ENCODE data around the gene UBE2G2. TPM values are rescaled to one million over a fixed set of nuclear protein-coding genes. Genes with fewer than 3 reads are reported as not detected.

The UBE2G2 gene
- total and polyA plus RNA-seq, 7 donors, result 39.0 to 93.8 (median 72.8) TPM

DNA sequence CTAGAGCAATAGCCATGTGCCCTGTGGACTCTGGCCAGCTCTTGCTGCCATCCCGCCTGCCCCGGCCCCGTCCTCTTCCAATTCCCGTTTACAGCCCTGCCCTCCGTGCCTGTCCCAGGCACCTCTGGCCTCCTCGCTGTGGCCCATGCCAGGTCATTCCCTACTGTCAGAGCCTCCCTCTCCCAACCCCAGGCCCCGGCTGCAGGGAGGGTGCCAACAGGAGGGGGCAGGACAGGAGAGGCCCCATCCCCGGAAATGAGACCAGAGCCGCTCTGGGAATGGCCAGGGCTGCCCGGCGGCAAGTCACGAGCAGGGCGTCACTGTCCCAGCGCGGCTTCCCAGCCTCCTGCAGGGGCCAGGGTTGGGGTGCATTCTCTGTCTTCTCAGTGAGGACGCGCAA, 66.8 kb downstream of the UBE2G2 start:
- Histone ChIP-seq H3K9me3 (peaks cover 15% of the 10 kb centered on the region), H3K4me3 (no peak overlapping the region), H3K36me3 (ENCODE audit: insufficient read depth in 1 of 2, low read depth in 1 of 2) (no peaks in the 10 kb centered on the region), H3K27ac (no peak overlapping the region), H3K4me1 (no peaks in the 10 kb centered on the region), H3K27me3 (ENCODE audit: insufficient read depth in 3 of 3, low read length in 2 of 3) (peaks cover 0 to 19% (median 7%) of the 10 kb centered on the region in 3 donors)
- TF ChIP-seq, protein P1, sequence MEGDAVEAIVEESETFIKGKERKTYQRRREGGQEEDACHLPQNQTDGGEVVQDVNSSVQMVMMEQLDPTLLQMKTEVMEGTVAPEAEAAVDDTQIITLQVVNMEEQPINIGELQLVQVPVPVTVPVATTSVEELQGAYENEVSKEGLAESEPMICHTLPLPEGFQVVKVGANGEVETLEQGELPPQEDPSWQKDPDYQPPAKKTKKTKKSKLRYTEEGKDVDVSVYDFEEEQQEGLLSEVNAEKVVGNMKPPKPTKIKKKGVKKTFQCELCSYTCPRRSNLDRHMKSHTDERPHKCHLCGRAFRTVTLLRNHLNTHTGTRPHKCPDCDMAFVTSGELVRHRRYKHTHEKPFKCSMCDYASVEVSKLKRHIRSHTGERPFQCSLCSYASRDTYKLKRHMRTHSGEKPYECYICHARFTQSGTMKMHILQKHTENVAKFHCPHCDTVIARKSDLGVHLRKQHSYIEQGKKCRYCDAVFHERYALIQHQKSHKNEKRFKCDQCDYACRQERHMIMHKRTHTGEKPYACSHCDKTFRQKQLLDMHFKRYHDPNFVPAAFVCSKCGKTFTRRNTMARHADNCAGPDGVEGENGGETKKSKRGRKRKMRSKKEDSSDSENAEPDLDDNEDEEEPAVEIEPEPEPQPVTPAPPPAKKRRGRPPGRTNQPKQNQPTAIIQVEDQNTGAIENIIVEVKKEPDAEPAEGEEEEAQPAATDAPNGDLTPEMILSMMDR (IDR thresholded peaks at IDR 0.05), result no peak
- DNase-seq (no peak), ATAC-seq (no peak)
- intact Hi-C loops (cut with DNase I), result no loop called here
- 92 to 96% (median 92%) methylated on average over 17 of the region's 17 CpGs for WGBS, 3 donors

- TF ChIP-seq, protein P1 (IDR thresholded peaks at IDR 0.05), result no peak
- ATAC-seq (no peak), DNase-seq (no peak)
- Histone ChIP-seq H3K4me1 (no peaks in the 10 kb centered on the region), H3K27ac (no peak overlapping the region), H3K9me3 (peaks cover 15% of the 10 kb centered on the region), H3K27me3 (ENCODE audit: insufficient read depth in 3 of 3, low read length in 2 of 3) (peaks cover 0 to 16% (median 5%) of the 10 kb centered on the region in 3 donors), H3K36me3 (ENCODE audit: insufficient read depth in 1 of 2, low read depth in 1 of 2) (no peaks in the 10 kb centered on the region), H3K4me3 (no peak overlapping the region)
- intact Hi-C loops (cut with DNase I), result no loop called here
- WGBS, 3 donors, result 68 to 80% (median 78%) methylated on average over 21 of the region's 21 CpGs
Observed at GRCh38 chr21:44734026-44734745, 67.4 kb downstream of the UBE2G2 start.

DNA sequence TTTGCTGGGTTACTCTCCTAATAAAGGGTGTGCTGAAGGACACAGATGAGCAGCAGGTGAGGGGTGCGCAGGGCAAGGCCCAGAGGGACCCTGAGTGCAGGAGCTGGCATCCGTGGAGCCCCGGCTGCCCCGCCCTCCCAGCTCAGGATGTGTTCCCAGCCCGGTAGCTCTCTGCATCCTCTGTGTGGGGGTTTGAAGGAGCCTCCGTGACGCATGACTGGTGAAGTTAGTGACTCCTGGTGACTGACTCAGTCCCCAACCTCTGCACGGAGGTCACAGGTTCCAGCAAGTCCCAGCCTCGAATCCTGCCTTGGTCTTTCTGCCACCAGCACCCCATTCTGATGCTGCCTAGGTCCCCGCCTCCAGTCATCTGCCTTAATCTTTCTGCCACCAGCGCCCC, 68.7 kb downstream of the UBE2G2 start:
- peaks cover 0 to 16% (median 5%) of the 10 kb centered on the region in 3 donors for H3K27me3 ChIP-seq (ENCODE audit: insufficient read depth in 3 of 3, low read length in 2 of 3)
- TF ChIP-seq, protein P1 (IDR thresholded peaks at IDR 0.05), result no peak
- H3K4me1 ChIP-seq, result no peaks in the 10 kb centered on the region
- DNase-seq, result no peak
- H3K36me3 ChIP-seq (ENCODE audit: insufficient read depth in 1 of 2, low read depth in 1 of 2), result no peaks in the 10 kb centered on the region
- H3K4me3 ChIP-seq, result no peak overlapping the region
- H3K27ac ChIP-seq, result no peak overlapping the region
- intact Hi-C loops (cut with DNase I), result no loop called here
- no peak for ATAC-seq
- peaks cover 8% of the 10 kb centered on the region for H3K9me3 ChIP-seq
- 81 to 91% (median 88%) methylated on average over 11 of the region's 11 CpGs for WGBS, 3 donors

- 92 to 93% (median 93%) methylated on average over 10 of the region's 10 CpGs for whole genome bisulfite sequencing, 3 donors
- no peaks in the 10 kb centered on the region for H3K36me3 ChIP-seq (ENCODE audit: insufficient read depth in 1 of 2, low read depth in 1 of 2)
Observed at GRCh38 chr21:44732263-44732662, 69.4 kb downstream of the UBE2G2 start.

More at GRCh38 chr21:44732263-44732662, 69.4 kb downstream of the UBE2G2 start:
- Histone ChIP-seq H3K4me3 (no peak overlapping the region), H3K4me1 (no peaks in the 10 kb centered on the region), H3K27me3 (ENCODE audit: insufficient read depth in 3 of 3, low read length in 2 of 3) (peaks cover 0 to 16% (median 5%) of the 10 kb centered on the region in 3 donors), H3K9me3 (peaks cover 1% of the 10 kb centered on the region), H3K27ac (no peak overlapping the region)
- intact Hi-C loops (cut with DNase I), result no loop called here
- TF ChIP-seq, protein P1 (IDR thresholded peaks at IDR 0.05), result no peak
- ATAC-seq (no peak), DNase-seq (no peak)
